Suprapubic skin (tissue), 4 donors: ENCODE results near the gene POLE3. TPM values are rescaled to one million over a fixed set of nuclear protein-coding genes. Genes with fewer than 3 reads are reported as not detected.

Experiments used
- DNase-seq, 2 donors: peaks; one replicate each; pipeline ENCODE4 v3.0.0-alpha.2; 2019; ENCODE audit warnings: low spot score in 2 of 2
- H3K27ac ChIP-seq: fragments of 200-600 bp; sonication (generic); one replicate; pipeline ENCODE4 v1.5.1; 2019
- H3K27me3 ChIP-seq: fragments of 200-600 bp; sonication (generic); one replicate; pipeline ENCODE4 v1.5.1; 2019
- H3K36me3 ChIP-seq: fragments of 200-600 bp; sonication (generic); one replicate; pipeline ENCODE4 v1.5.1; 2019
- H3K4me1 ChIP-seq: fragments of 200-600 bp; sonication (generic); one replicate; pipeline ENCODE4 v1.5.1; 2019
- H3K4me3 ChIP-seq: fragments of 200-600 bp; sonication (generic); one replicate; pipeline ENCODE4 v1.5.1; 2019; ENCODE audit warnings: mild to moderate bottlenecking
- H3K9me3 ChIP-seq: fragments of 200-600 bp; sonication (generic); one replicate; pipeline ENCODE4 v1.5.1; 2019
- CTCF ChIP-seq, 2 donors: fragments of 200-600 bp in 1 of 2; fragments of 450-650 bp in 1 of 2; sonication (generic) in 1 of 2; IDR thresholded peaks; one replicate each; pipeline ENCODE4 v1.5.1; 2016 to 2019; ENCODE audit warnings: antibody characterized with exemption in 2 of 2, mild to moderate bottlenecking in 1 of 2, moderate library complexity in 1 of 2
- EP300 ChIP-seq: sonication (generic); formaldehyde crosslinking; IDR thresholded peaks from one replicate; pipeline ENCODE4 v1.6.1; 2017; ENCODE audit warnings: antibody characterized with exemption
- POLR2A ChIP-seq, 2 donors: fragments of 450-650 bp; IDR thresholded peaks; one replicate each; pipeline ENCODE4 v1.6.1; 2017; ENCODE audit warnings: antibody characterized with exemption in 2 of 2, mild to moderate bottlenecking in 2 of 2, moderate library complexity in 2 of 2
- POLR2AphosphoS5 ChIP-seq, 3 donors: sonication (generic); formaldehyde crosslinking; IDR thresholded peaks; one replicate each; pipeline ENCODE4 v1.6.1; 2017; ENCODE audit warnings: antibody characterized with exemption in 3 of 3
- WGBS: methylation state at CpG from one replicate; pipeline ENCODE4 v1.1.5; 2018; 5-methylcytosine and 5-hydroxymethylcytosine counted together
- total RNA-seq, 4 donors: library from RNA; depleted of rRNA; stranded (reverse); fragments of >200 nt; gene quantifications; one replicate each; pipeline ENCODE4 v1.1.0, GENCODE V29; 2016

POLE3 gene
- total RNA-seq, 4 donors from 2014 or later = 32.6 to 52.6 (median 36.6) TPM

GRCh38 chr9:113393281-113393680 lies 17.2 kb downstream of the POLE3 start:
- peaks cover 2% of the 10 kb centered on the region for H3K4me1 ChIP-seq
- H3K4me3 ChIP-seq = no peak overlapping the region
- no peaks in the 10 kb centered on the region for H3K9me3 ChIP-seq
- no peak overlapping the region for H3K27ac ChIP-seq
- no peak for DNase-seq
- WGBS = 83% methylated on average over 7 of the region's 7 CpGs
- peaks cover 61% of the 10 kb centered on the region for H3K36me3 ChIP-seq
- no peaks in the 10 kb centered on the region for H3K27me3 ChIP-seq
- TF ChIP-seq POLR2A (IDR thresholded peaks at IDR 0.05) = no peak
- TF ChIP-seq EP300 = no peak
- no peak for TF ChIP-seq POLR2AphosphoS5 (IDR thresholded peaks at IDR 0.05)
- TF ChIP-seq CTCF (IDR thresholded peaks at IDR 0.05) = no peak

- no peak overlapping the region for H3K4me3 ChIP-seq
- no peaks in the 10 kb centered on the region for H3K27me3 ChIP-seq
- WGBS = over 99% methylated on average over 7 of the region's 7 CpGs
- no peaks in the 10 kb centered on the region for H3K9me3 ChIP-seq
- H3K36me3 ChIP-seq = peaks cover 74% of the 10 kb centered on the region
- H3K4me1 ChIP-seq = no peaks in the 10 kb centered on the region
- TF ChIP-seq CTCF (IDR thresholded peaks at IDR 0.05) (no peak), EP300 (no peak), POLR2AphosphoS5 (IDR thresholded peaks at IDR 0.05) (no peak), POLR2A (IDR thresholded peaks at IDR 0.05) (no peak)
- H3K27ac ChIP-seq = no peak overlapping the region
- no peak for DNase-seq
Observed at GRCh38 chr9:113391917-113392316, 18.6 kb downstream of the POLE3 start.

GRCh38 chr9:113390192-113390960 lies 20.1 kb downstream of the POLE3 start:
- WGBS = 91% methylated on average over 13 of the region's 17 CpGs
- TF ChIP-seq CTCF (IDR thresholded peaks at IDR 0.05) = no peak
- TF ChIP-seq POLR2A (IDR thresholded peaks at IDR 0.05) = no peak
- TF ChIP-seq EP300 = no peak
- TF ChIP-seq POLR2AphosphoS5 (IDR thresholded peaks at IDR 0.05) = no peak
- no peaks in the 10 kb centered on the region for H3K27me3 ChIP-seq
- H3K4me3 ChIP-seq = no peak overlapping the region
- no peaks in the 10 kb centered on the region for H3K9me3 ChIP-seq
- H3K36me3 ChIP-seq = peaks cover 75% of the 10 kb centered on the region
- H3K27ac ChIP-seq = no peak overlapping the region
- DNase-seq = no peak
- no peaks in the 10 kb centered on the region for H3K4me1 ChIP-seq

- no peaks in the 10 kb centered on the region for H3K4me1 ChIP-seq
- WGBS = 90% methylated on average over 11 of the region's 11 CpGs
- H3K36me3 ChIP-seq = peaks cover 66% of the 10 kb centered on the region
- H3K27ac ChIP-seq = no peak overlapping the region
- no peak overlapping the region for H3K4me3 ChIP-seq
- no peaks in the 10 kb centered on the region for H3K27me3 ChIP-seq
- TF ChIP-seq POLR2A (IDR thresholded peaks at IDR 0.05) (no peak), CTCF (IDR thresholded peaks at IDR 0.05) (no peak), EP300 (no peak), POLR2AphosphoS5 (IDR thresholded peaks at IDR 0.05) (no peak)
- H3K9me3 ChIP-seq = no peaks in the 10 kb centered on the region
- no peak for DNase-seq
Observed at GRCh38 chr9:113389451-113389850, 21.0 kb downstream of the POLE3 start.

DNA sequence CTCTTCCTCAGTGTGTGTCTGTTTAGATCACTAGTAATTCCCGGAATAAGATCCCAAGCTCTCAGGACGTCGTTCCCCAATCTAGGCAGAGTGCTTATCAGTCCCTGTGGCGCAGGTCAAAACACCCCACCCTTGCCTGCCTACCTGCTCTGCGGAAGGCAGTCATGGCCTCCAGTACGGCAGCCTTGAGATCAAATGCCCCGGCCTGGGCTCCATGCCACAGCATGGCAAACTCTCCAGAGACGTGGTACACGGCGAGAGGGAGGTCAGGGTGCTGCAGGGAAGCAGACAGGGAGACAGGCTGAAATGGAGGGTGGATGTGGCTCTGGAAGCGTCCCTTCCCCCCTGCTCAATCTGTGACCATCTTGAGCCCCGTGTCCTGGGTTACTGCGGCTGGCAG lies 21.6 kb downstream of the POLE3 start:
- Histone ChIP-seq H3K27me3 (no peaks in the 10 kb centered on the region), H3K9me3 (no peaks in the 10 kb centered on the region), H3K36me3 (peaks cover 66% of the 10 kb centered on the region), H3K4me3 (no peak overlapping the region), H3K4me1 (no peaks in the 10 kb centered on the region), H3K27ac (no peak overlapping the region)
- no peak for DNase-seq
- 89% methylated on average over 11 of the region's 13 CpGs for WGBS
- TF ChIP-seq CTCF (IDR thresholded peaks at IDR 0.05) (no peak), POLR2AphosphoS5 (IDR thresholded peaks at IDR 0.05) (no peak), POLR2A (IDR thresholded peaks at IDR 0.05) (no peak), EP300 (no peak)
